HepG2 (cell line): ENCODE results near the gene TSR1. TPM values are rescaled to one million over a fixed set of nuclear protein-coding genes. Genes with fewer than 3 reads are reported as not detected.

Experiments used
- ATAC-seq: fragments of 200-7000 bp; cut with Tn5 transposase; 3 replicates; pipeline ENCODE4 v1.9.1; 2020; ENCODE audit warnings: mild to moderate bottlenecking, moderate library complexity
- BruUV-seq: library from RNA; stranded (reverse); fragments of 400-500 nt; replicated peaks from 2 replicates; lab custom pipeline; 2021; lab: Mats Ljungman, UMichigan
- CTCF ChIA-PET: fragments of 300-600 bp; formaldehyde crosslinking; extraction: SDS; loops from one replicate; lab custom pipeline; 2021; ENCODE audit warnings: low total read pairs, inconsistent platforms, low intra/inter-chr PET ratio; lab: Yijun Ruan, JAX
- POLR2A ChIA-PET: fragments of 350-600 bp; sonication (Branson Sonifier 250); formaldehyde crosslinking; loops from one replicate; lab custom pipeline; 2020; ENCODE audit warnings: antibody characterized with exemption, inconsistent platforms; lab: Yijun Ruan, JAX
- DNase-seq: peaks from one replicate; pipeline ENCODE4 v3.0.0-alpha.2; 2015; ENCODE audit warnings: low spot score
- FAIRE-seq: peaks from 3 replicates; lab custom pipeline; 2011; peaks lifted over from hg19 to GRCh38; lab: Jason Lieb, UNC
- H2AFZ ChIP-seq: one replicate; pipeline ENCODE4 v1.6.1; 2011; ENCODE audit warnings: low read length, inconsistent platforms
- H3K27ac ChIP-seq: fragments of 300-600 bp; 3 replicates; pipeline ENCODE4 v1.8.0; 2011; ENCODE audit warnings: mixed run types, mild to moderate bottlenecking, mixed read lengths, low read length, inconsistent platforms; ENCODE audit not compliant: insufficient read depth; ENCODE audit errors: extremely low read length
- H3K27me3 ChIP-seq, 2 experiments: fragments of 200-600 bp in 1 of 2; 2 replicates in 1 of 2; 3 replicates in 1 of 2; pipeline versions ENCODE4 v1.6.0 to v1.8.0; 2011; ENCODE audit warnings: low read length in 2 of 2, mild to moderate bottlenecking in 2 of 2, moderate library complexity in 2 of 2, inconsistent platforms in 1 of 2; ENCODE audit not compliant: insufficient read depth in 2 of 2, control insufficient read depth in 1 of 2
- H3K36me3 ChIP-seq, 2 experiments: fragments of 200-600 bp in 1 of 2; replicated peaks in 1 of 2; 2 replicates in 1 of 2; 3 replicates in 1 of 2; pipeline versions ENCODE4 v1.5.1 to v1.8.0; 2011; ENCODE audit warnings: low read length in 2 of 2, inconsistent platforms in 1 of 2; ENCODE audit not compliant: insufficient read depth in 2 of 2, control insufficient read depth in 1 of 2
- H3K4me1 ChIP-seq: 2 replicates; pipeline ENCODE4 v1.5.1; 2012; ENCODE audit warnings: low read length, inconsistent platforms; ENCODE audit not compliant: insufficient read depth
- H3K4me2 ChIP-seq: 2 replicates; pipeline ENCODE4 v1.6.0; 2011; ENCODE audit warnings: low read depth, low read length, inconsistent platforms
- H3K4me3 ChIP-seq, 3 experiments: fragments of 200-600 bp in 1 of 3; sonication (generic), shearing (Covaris generic) in 1 of 3; replicated peaks in 1 of 3; 2 replicates each; pipeline ENCODE4 v1.5.1; 2011 to 2016; ENCODE audit warnings: low read length in 3 of 3, inconsistent platforms in 2 of 3, low read depth in 2 of 3, mild to moderate bottlenecking in 2 of 3, control low read depth in 1 of 3, mixed read lengths in 1 of 3; ENCODE audit not compliant: insufficient read depth in 1 of 3
- H3K79me2 ChIP-seq: one replicate; pipeline ENCODE4 v1.6.1; 2011; ENCODE audit warnings: low read length, inconsistent platforms; ENCODE audit not compliant: insufficient read depth
- H3K9ac ChIP-seq: 2 replicates; pipeline ENCODE4 v1.6.0; 2011; ENCODE audit warnings: mild to moderate bottlenecking, low read depth, low read length, inconsistent platforms; ENCODE audit not compliant: insufficient read depth
- H3K9me3 ChIP-seq: 2 replicates; pipeline ENCODE4 v1.5.1; 2012; ENCODE audit warnings: mild to moderate bottlenecking, low read length
- H4K20me1 ChIP-seq: 2 replicates; pipeline ENCODE4 v1.6.0; 2011; ENCODE audit warnings: inconsistent platforms, mild to moderate bottlenecking, low read length, moderate library complexity; ENCODE audit not compliant: insufficient read depth
- BCL6 ChIP-seq: IDR thresholded peaks from 2 replicates; pipeline ENCODE4 v1.6.1; 2016; ENCODE audit warnings: missing genetic modification reagents, missing compliant biosample characterization
- FLYWCH1 ChIP-seq: sonication (generic); formaldehyde crosslinking; IDR thresholded peaks from 2 replicates; pipeline ENCODE4 v1.8.1; 2023; ENCODE audit warnings: mild to moderate bottlenecking, missing genetic modification reagents
- HOXA9 ChIP-seq: sonication (generic); formaldehyde crosslinking; IDR thresholded peaks from 2 replicates; pipeline ENCODE4 v1.8.1; 2022; ENCODE audit warnings: missing genetic modification reagents, mild to moderate bottlenecking, moderate library complexity, borderline replicate concordance
- HOXD1 ChIP-seq: sonication (generic); formaldehyde crosslinking; IDR thresholded peaks from 2 replicates; pipeline ENCODE4 v1.5.0; 2020; ENCODE audit warnings: missing genetic modification reagents
- NFE2L1 ChIP-seq: sonication (generic); formaldehyde crosslinking; IDR thresholded peaks from 2 replicates; pipeline ENCODE4 v1.4.0; 2020; ENCODE audit warnings: missing genetic modification reagents, mild to moderate bottlenecking, borderline replicate concordance
- ZBTB10 ChIP-seq: sonication (generic); formaldehyde crosslinking; IDR thresholded peaks from 2 replicates; pipeline ENCODE4 v1.4.0; 2020; ENCODE audit warnings: missing genetic modification reagents, borderline replicate concordance
- ZBTB20 ChIP-seq: sonication (generic); formaldehyde crosslinking; IDR thresholded peaks from 2 replicates; pipeline ENCODE4 v1.8.1; 2023; ENCODE audit warnings: missing genetic modification reagents, low read depth, mild to moderate bottlenecking, borderline replicate concordance
- ZNF749 ChIP-seq: sonication (generic); formaldehyde crosslinking; IDR thresholded peaks from 2 replicates; pipeline ENCODE4 v1.8.0; 2022; ENCODE audit warnings: mild to moderate bottlenecking, missing genetic modification reagents, moderate library complexity, borderline replicate concordance
- WGBS: methylation state at CpG from one replicate; pipeline ENCODE4 v1.1.6; 2017; ENCODE audit warnings: low lambda C conversion rate; 5-methylcytosine and 5-hydroxymethylcytosine counted together
- in situ Hi-C: cut with HindIII; loops from 2 replicates; pipeline ENCODE4 v1.10.0; 2017; ENCODE audit warnings: low pct_unique_long_range_greater_than_20kb; ENCODE audit not compliant: extremely low pct_ligation_motif_present
- intact Hi-C: fragments of 100-400 bp; cut with micrococcal nuclease; formaldehyde crosslinking; loops from one replicate; pipeline ENCODE4 v1.10.0; 2022; ENCODE audit not compliant: unreplicated experiment
- polyA plus RNA-seq, 8 experiments: library from polyadenylated mRNA; depleted of rRNA in 3 of 8; stranded (reverse) in 7 of 8; unstranded in 1 of 8; fragments of >200 nt; fragmentation: Illumina TruSeq in 4 of 8; extraction: Trizol in 4 of 8; gene quantifications; 2 replicates each; pipeline versions ENCODE4 v1.2.1 to v1.2.3, GENCODE V29; 2011 to 2016; ENCODE audit warnings: low read depth in 4 of 8, missing spikeins in 1 of 8, mixed read lengths in 1 of 8; ENCODE audit not compliant: insufficient read depth in 1 of 8
- total RNA-seq, 5 experiments: library from RNA; depleted of rRNA; stranded (reverse); fragments of >200 nt; fragmentation: Illumina TruSeq; extraction: Trizol; gene quantifications; 2 replicates each; pipeline ENCODE4 v1.2.3, GENCODE V29; 2016; ENCODE audit warnings: low read depth in 1 of 5
- TF ChIP-seq, protein P1 (sequence below): sonication (generic); formaldehyde crosslinking; IDR thresholded peaks from 2 replicates; pipeline ENCODE4 v1.4.0; 2020; ENCODE audit warnings: mild to moderate bottlenecking, missing genetic modification reagents

TSR1 gene
- total and polyA plus RNA-seq, 2 of the 13 experiments (the other 11 are each of a cell fraction or from before 2014, with no cell fraction given), result 7.1 to 65.8 TPM

- TF ChIP-seq, protein P1, sequence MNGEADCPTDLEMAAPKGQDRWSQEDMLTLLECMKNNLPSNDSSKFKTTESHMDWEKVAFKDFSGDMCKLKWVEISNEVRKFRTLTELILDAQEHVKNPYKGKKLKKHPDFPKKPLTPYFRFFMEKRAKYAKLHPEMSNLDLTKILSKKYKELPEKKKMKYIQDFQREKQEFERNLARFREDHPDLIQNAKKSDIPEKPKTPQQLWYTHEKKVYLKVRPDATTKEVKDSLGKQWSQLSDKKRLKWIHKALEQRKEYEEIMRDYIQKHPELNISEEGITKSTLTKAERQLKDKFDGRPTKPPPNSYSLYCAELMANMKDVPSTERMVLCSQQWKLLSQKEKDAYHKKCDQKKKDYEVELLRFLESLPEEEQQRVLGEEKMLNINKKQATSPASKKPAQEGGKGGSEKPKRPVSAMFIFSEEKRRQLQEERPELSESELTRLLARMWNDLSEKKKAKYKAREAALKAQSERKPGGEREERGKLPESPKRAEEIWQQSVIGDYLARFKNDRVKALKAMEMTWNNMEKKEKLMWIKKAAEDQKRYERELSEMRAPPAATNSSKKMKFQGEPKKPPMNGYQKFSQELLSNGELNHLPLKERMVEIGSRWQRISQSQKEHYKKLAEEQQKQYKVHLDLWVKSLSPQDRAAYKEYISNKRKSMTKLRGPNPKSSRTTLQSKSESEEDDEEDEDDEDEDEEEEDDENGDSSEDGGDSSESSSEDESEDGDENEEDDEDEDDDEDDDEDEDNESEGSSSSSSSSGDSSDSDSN (CRISPR knock-in tag), result no peak
- no peak for TF ChIP-seq FLYWCH1
- TF ChIP-seq, all 625 proteins: peak for 0
Observed at GRCh38 chr17:2357237-2357636, 21.0 kb upstream of the TSR1 start (continued).

DNA sequence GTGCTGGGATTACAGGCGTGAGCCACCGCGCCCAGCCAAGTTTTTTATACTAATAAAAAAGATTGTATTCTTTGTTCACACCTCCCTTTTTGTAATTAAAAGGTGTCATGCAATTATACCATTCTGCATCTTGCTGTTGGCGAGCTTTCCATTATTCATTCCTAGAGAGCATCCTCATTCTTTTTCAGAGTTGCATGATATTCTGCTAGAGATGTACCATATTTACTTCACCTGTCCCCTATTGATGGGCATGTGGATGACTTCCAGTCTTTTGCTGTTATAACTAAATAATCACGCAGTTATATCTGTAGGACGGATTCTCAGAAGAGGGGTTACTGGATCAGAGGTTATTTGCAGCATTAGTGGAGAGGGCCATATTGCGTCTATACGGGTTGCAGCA is 18.1 kb upstream of the TSR1 start:
- Histone ChIP-seq H3K4me1 (no peaks in the 10 kb centered on the region), H3K4me3 (no peak overlapping the region), H3K9me3 (no peaks in the 10 kb centered on the region), H3K9ac (no peak overlapping the region), H3K27ac (no peak overlapping the region), H3K27me3 (no peaks in the 10 kb centered on the region), H3K79me2 (no peaks in the 10 kb centered on the region), H3K4me2 (no peak overlapping the region), H4K20me1 (no peaks in the 10 kb centered on the region), H2AFZ (no peak overlapping the region), H3K36me3 (no peaks in the 10 kb centered on the region; a peak in 2 of 5 replicates)
- WGBS, result 90% methylated on average over 8 of the region's 8 CpGs
- in situ Hi-C loops, result no loop called here
- DNase-seq (no peak), ATAC-seq (no peak), FAIRE-seq (no peak)
- BruUV-seq, result no TSS peak
- ChIA-PET POLR2A (no interaction called here), CTCF (no interaction called here)
- intact Hi-C loops, result no loop called here
- TF ChIP-seq ZBTB20 (CRISPR knock-in tag) (no peak), ZNF749 (CRISPR knock-in tag) (no peak), NFE2L1 (no peak), ZBTB10 (CRISPR knock-in tag) (no peak), HOXA9 (CRISPR knock-in tag) (no peak), HOXD1 (CRISPR knock-in tag) (no peak), BCL6 (CRISPR knock-in tag) (0 out of 2 replicates have a peak, but pooled peaks have one; percentile 23)
